GM18505 (cell line): Measurements from ENCODE around the gene C10orf62.
"Not testable (repeated sequence)": the region's sequence is repeated elsewhere in the genome, so short reads cannot be mapped to it uniquely, and the experiment has no call there.

Source experiments
- ATAC-seq: cut with Tn5 transposase; IDR thresholded peaks from one replicate; pipeline ENCODE4 v1.9.1; 2021; ENCODE audit not compliant: unreplicated experiment
- POLR2A ChIP-seq: IDR thresholded peaks from 4 replicates; pipeline ENCODE4 v1.6.1; 2011; ENCODE audit warnings: borderline replicate concordance; ENCODE audit not compliant: insufficient read depth, insufficient read length; ENCODE audit errors: extremely low read depth

Gene C10orf62

GRCh38 chr10:97553575-97554031 is 35.9 kb upstream of the C10orf62 start:
- no peak for TF ChIP-seq POLR2A
- ATAC-seq, result no peak

- ATAC-seq, result not testable (repeated sequence)
Observed at GRCh38 chr10:97554336-97554735, 35.2 kb upstream of the C10orf62 start.

- not testable (repeated sequence) for ATAC-seq
Observed at GRCh38 chr10:97555541-97555940, 34.0 kb upstream of the C10orf62 start.

- not testable (repeated sequence) for ATAC-seq
Observed at GRCh38 chr10:97560731-97561381, 28.7 kb upstream of the C10orf62 start.

GRCh38 chr10:97561386-97562077 is 28.0 kb upstream of the C10orf62 start:
- ATAC-seq, result not testable (repeated sequence)

- ATAC-seq, result not testable (repeated sequence)
Observed at GRCh38 chr10:97562329-97562728, 27.2 kb upstream of the C10orf62 start.

GRCh38 chr10:97563337-97563736 is 26.2 kb upstream of the C10orf62 start:
- no peak for ATAC-seq
- TF ChIP-seq POLR2A, result no peak

- ATAC-seq, result no peak
- TF ChIP-seq POLR2A, result no peak
Observed at GRCh38 chr10:97564776-97565175, 24.7 kb upstream of the C10orf62 start.

- no peak for ATAC-seq
- TF ChIP-seq POLR2A, result no peak
Observed at GRCh38 chr10:97566336-97566996, 23.1 kb upstream of the C10orf62 start.

GRCh38 chr10:97567891-97568290 is 21.6 kb upstream of the C10orf62 start:
- no peak for ATAC-seq
- TF ChIP-seq POLR2A, result no peak

- TF ChIP-seq POLR2A, result no peak
- ATAC-seq, result no peak
Observed at GRCh38 chr10:97570146-97570788, 19.3 kb upstream of the C10orf62 start.

GRCh38 chr10:97570789-97571471 is 18.6 kb upstream of the C10orf62 start:
- ATAC-seq, result no peak
- TF ChIP-seq POLR2A, result no peak

GRCh38 chr10:97571622-97572021 is 17.9 kb upstream of the C10orf62 start:
- no peak for TF ChIP-seq POLR2A
- no peak for ATAC-seq

- ATAC-seq, result no peak
- no peak for TF ChIP-seq POLR2A
Observed at GRCh38 chr10:97572214-97572989, 17.1 kb upstream of the C10orf62 start, which contains the start of gene ANKRD2. Gene ANKRD2 (plus strand): TSS chr10:97572779. CDS start chr10:97572789, 10 bp downstream.
